Hepatocyte (in vitro differentiated cells): ENCODE data around the gene ODAM.
"Not testable (repeated sequence)": the region's sequence is repeated elsewhere in the genome, so short reads cannot be mapped to it uniquely, and the experiment has no call there.

Source experiments
- EZH2 ChIP-seq: fragments of 200-600 bp; sonication (generic); IDR thresholded peaks from 2 replicates; pipeline ENCODE4 v1.6.1; 2016; ENCODE audit warnings: antibody characterized with exemption, mild to moderate bottlenecking, borderline replicate concordance
- EZH2phosphoT487 ChIP-seq: fragments of 200-600 bp; sonication (generic); IDR thresholded peaks from one replicate; pipeline ENCODE4 v1.6.1; 2018; ENCODE audit warnings: antibody characterized with exemption, mild to moderate bottlenecking, low read depth, moderate library complexity; ENCODE audit not compliant: unreplicated experiment, severe bottlenecking

DNA sequence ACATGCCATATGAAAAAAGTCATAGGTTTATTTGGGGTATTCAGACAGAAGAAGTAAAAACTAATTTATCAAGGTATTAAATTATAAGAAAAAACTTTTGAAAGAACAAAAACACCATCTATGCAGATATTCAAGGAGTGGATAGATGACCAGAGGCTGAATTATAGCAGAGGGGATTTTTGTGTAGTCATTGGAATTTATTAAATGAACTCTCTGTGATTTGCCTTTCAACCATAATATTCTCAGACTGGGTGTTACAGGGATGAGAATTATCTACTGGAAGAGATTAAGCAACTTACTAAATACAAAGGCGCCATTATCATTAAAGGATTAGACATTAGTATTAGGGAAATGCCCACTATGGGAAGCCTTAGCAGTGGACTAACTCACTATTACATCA is 21.0 kb downstream of the ODAM start:
- TF ChIP-seq EZH2, EZH2phosphoT487: not testable (repeated sequence)
